Measurements from ENCODE around the gene ABCC1. TPM values are rescaled to one million over a fixed set of nuclear protein-coding genes. Genes with fewer than 3 reads are reported as not detected.

Gene ABCC1
- total and polyA plus RNA-seq, 2 of the 8 experiments (the other 6 are each of a cell fraction or from before 2014, with no cell fraction given): 42.6 to 66.8 TPM

DNA sequence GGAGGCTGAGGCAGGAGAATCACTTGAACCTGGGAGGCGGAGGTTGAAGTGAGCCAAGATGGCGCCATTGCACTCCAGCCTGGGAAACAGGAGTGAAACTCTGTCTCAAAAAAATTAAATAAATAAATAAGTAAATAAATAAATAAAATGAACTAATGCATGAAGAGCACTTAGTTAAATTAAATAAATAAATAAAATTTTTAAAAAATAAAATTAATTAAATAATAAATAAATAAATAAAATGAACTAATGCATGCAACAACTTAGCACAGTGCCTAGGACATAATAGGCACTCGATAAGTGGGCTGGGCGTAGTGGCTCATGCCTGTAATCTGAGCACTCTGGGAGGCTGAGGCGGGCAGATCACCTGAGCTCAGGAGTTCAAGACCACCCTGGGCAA lies 45.5 kb upstream of the ABCC1 start (continued):
- TF ChIP-seq MAFK (IDR thresholded peaks at IDR 0.05; ENCODE audit: low read depth, low read length) (no peak), SAP30 (IDR thresholded peaks at IDR 0.05; ENCODE audit: insufficient read depth, insufficient replicate concordance, low read length) (no peak), EP300 (IDR thresholded peaks at IDR 0.05; ENCODE audit: borderline replicate concordance in 1 of 2, low read depth in 2 of 2, low read length in 2 of 2) (no peak), RNF2 (IDR thresholded peaks at IDR 0.05; ENCODE audit: borderline replicate concordance, low read depth, low read length, missing control alignments, poor library complexity, severe bottlenecking) (no peak), NANOG (IDR thresholded peaks at IDR 0.05; ENCODE audit: insufficient read depth, low read depth, low read length, poor library complexity, severe bottlenecking) (no peak), ZNF274 (IDR thresholded peaks at IDR 0.05; ENCODE audit: borderline replicate concordance, extremely low read depth, low read length) (no peak)
